Measurements from ENCODE around the gene MEGF6.
"Not testable (repeated sequence)": the region's sequence is repeated elsewhere in the genome, so short reads cannot be mapped to it uniquely, and the experiment has no call there.

Gene MEGF6

DNA sequence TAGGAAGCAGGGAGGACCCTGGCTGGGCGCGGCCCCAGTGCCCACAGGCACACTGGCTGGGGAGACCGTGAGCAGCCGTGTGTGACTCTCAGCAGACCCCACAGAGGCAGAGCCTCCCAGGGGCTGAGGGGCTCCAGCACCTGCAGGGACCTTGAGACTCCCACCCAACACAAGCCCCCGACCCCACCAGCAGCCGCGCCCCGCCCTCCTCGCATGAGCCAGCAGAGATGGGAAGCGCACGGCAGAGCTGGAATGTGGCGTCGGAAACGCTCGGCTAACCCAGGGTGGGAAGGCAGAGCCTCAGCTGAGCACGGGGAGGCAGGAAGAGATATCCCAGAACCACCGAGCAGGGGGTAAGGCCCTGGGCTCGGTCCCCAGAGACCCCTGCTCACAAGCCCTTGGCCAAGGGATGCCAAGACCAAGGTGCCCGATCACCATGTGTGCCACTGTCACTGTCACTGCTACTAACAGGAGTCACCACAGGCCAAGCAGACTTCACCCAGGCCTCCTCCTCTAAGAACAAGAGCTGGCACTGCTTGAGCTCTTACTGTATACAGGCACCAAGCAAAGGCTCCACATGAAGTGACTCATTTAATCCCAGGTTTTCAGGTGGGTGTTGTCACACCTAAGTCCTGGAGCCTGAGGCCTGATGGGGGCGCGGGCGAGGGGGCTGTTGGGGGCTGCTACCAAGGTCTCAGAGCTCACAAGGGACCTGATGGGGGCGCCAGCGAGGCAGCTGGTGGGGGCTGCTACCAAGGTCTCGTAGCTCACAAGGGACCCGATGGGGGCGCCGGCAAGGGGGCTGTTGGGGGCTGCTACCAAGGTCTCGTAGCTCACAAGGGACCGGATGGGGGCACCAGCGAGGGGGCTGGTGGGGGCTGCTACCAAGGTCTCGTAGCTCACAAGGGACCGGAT is 20.1 kb downstream of the MEGF6 start:
- DNase-seq = no peak

GRCh38 chr1:3590139-3590763 is 21.1 kb downstream of the MEGF6 start:
- no peak for DNase-seq

DNA sequence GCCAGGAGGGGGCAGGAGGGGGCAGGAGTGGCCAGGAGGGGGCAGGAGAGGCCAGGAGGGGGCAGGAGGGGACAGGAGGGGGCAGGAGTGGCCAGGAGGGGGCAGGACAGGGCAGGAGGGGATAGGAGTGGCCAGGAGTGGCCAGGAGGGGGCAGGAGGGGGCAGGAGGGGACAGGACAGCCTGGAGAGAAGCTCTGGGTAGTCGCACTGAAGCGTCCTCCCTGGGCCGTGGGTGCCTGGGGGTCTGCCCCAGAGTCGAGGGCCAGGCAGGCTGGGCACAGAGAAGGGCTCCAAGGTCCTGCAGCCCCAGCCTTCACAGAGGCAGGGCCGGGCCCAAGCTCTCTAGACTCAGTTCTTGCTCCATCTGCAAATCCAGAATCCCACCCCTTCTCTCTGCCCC is 22.9 kb downstream of the MEGF6 start:
- no peak for DNase-seq

DNA sequence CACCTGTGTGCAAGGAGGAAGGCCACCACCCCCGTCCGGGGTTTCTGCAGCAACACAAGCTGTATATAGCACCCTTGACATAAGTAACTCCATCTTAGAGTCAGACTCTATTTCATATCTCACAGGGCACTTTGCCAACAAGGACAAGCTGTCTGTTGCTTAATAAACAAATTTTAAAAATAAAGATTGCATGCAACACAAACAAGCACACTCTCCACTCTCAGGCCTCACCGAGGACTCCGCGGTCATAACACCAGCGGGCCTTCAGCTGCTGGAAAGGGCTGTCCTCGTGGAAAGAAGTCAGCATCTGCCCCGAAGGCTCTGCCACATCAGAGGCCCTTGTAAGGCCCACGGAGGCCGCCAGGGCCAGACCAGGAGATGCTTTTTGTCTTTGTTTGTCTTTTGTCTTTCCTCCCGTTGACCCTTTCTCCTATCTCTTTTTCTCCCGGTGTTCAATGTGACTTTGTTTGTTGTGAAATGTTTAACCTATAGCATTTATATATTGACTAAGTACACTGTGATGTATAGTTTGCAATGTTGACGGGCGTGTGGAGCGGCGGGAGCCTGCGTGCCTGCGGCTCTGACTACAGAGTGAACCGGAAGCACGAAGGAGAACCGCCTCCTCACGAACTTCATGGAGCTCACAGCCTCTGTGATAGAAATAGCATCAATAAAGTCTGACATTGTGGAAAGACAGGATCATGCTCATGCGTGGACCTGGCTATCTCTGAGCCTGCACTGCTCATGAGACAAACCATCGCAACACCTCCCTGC is 24.1 kb downstream of the MEGF6 start:
- no peak for DNase-seq

- no peak for DNase-seq
Observed at GRCh38 chr1:3585940-3586568, 25.3 kb downstream of the MEGF6 start.

DNA sequence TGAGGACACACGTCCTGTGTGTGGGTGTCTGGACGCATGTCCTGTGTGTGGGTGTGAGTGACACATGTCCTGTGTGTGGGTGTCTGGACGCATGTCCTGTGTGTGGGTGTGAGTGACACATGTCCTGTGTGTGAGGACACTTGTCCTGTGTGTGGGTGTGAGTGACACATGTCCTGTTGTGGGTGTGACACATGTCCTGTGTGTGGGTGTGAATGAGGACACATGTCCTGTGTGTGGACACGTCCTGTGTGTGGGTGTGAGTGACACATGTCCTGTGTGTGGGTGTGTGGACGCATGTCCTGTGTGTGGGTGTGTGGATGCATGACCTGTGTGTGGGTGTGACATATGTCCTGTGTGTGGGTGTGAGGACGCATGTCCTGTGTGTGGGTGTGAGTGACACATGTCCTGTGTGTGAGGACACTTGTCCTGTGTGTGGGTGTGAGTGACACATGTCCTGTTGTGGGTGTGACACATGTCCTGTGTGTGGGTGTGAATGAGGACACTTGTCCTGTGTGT is 25.9 kb downstream of the MEGF6 start:
- DNase-seq = not testable (repeated sequence)

GRCh38 chr1:3584915-3585314 is 26.4 kb downstream of the MEGF6 start:
- no peak for DNase-seq

DNA sequence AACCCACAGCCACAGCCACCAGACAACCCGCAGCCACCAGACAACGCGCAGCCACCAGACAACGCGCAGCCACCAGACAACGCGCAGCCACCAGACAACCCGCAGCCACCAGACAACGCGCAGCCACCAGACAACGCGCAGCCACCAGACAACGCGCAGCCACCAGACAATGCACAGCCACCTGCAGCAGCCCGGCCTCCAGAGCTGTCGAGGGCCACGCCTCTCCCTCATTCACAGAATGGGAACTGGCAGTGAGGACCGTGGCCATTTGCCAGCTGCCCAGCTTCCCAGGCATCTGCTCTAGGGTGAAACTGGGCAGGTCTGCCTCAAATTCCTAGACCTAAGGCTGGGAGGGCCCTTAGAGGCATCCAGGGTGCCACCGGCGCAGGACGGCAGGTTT is 27.6 kb downstream of the MEGF6 start:
- not testable (repeated sequence) for DNase-seq

DNA sequence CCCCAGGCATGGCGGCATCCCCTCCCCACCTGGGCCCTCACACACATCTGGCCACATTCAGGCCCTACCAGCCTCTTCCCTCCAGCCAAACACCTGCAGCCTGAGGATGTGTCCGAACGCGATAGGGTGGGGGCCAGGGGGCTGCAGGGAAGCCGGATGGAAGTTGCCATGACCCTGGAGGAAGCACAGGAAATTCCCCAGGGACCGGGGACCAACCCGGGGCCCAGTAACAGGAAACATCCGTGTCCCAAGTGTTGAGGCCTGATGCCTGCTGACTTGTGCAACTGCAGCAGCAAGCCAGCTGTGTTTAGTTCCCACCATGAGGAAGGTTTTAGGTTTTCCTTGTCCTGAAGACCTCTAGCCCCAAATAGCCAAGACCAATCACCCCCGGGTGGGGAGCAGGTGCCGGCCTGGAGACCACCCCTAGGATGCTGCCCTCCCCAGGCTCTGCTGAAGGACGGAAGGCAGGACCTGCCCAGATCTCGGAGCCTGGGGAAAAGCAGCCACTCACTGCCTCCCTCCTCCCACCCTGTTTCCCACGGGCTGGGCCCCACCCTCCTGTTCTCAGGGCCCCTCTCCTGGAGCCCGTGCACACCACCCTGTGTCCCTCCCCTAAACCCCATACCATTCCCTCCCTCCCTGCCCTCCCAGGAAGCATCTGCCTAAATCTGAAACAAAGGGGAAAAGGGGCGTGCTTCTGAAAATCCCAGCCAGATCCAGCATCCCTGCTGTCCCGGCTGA is 29.8 kb downstream of the MEGF6 start:
- DNase-seq = no peak

GRCh38 chr1:3580231-3580630 is 31.1 kb downstream of the MEGF6 start:
- DNase-seq = no peak

- no peak for DNase-seq
Observed at GRCh38 chr1:3579626-3580025, 31.7 kb downstream of the MEGF6 start.

DNA sequence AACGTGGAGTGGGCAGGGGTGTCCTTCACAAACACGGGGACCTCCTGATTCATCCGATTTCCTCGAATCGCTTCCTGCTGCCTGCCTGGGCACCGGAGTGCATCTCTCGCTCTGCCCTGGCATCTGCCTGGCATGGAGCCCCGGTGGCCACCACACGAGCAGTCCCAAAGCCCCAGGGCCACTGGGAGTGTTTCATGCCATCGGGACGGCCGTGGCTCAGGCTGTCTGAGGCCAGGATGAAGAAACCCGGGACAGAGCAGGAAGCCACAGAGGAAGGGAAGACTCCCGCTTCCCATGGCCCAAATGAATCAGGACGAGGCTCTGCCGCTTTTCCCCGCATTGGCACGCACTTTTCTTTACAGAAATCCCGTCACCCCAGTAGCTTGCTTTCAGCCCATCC is 32.4 kb downstream of the MEGF6 start:
- no peak for DNase-seq

DNA sequence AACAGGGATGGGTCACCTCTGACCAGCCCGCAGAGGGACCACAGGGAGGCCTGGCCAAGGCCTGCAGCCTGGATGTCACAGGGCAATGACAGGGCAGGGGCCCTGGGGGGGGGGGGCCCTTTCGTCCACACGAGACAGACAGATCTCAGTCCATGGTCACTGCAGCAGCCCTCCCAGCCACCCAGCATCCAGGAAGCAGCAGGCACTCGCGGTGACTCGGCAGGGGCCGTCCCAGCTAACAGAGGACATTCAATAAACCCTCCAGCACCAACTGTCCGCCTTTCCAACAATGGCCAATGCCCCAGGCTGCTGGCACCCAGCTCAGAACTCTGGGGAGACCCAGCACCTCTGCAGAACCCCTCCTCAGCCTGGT is 32.9 kb downstream of the MEGF6 start:
- DNase-seq = no peak

DNA sequence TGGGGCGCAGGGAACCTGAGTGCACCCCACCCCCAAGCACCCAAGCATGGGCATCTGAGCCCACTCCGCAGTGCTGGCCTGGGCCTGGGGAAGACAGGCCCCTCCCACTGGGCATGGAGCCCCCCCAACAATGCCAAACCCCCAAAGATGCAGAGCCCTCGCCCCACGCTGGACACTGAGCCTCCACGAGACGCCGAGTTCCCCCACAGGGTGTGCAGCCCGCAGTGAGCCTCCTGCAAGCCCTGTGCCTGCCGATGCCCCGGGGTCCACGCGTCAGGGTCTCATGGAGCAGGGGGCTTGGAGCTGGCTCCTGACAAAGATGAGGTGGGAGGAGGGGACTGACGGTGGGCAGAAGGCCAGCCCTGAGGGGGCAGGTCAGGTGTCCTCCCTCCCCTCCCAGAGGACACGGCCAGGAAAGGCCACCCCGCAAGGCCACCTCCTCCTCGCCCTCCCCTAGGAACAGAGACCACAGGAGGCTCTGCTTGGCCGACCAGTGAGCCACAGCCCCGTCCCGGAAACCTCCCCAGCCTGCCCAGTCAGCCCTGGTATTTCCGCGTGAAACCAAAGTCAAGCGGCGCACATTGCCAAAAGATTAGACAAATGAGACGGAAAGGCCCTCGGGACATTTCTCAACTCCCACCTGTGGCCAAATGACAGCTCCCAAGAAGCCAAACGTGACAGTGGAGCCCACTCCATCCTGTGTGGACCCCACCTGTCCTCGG is 33.4 kb downstream of the MEGF6 start:
- DNase-seq = no peak

DNA sequence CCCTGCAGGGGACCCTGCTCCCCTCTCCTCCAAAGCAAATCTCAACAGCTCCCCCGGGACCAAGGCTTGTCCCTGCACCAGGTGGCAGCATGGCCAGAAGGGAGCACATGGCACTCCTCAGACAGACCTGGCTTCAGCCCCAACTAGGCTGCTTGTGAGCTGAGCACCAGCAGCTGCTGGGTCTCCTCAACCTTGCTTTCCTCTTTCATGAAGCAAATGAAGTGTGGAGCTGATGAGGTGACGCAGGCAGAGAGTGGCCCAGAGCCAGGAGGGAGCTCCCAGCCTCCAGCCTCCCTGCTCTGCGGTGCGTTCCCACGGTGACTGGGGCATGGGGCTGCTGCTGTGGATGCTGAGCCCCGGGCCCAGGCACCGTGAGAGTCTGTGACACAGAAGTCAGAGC is 34.0 kb downstream of the MEGF6 start:
- no peak for DNase-seq

GRCh38 chr1:3575993-3576392 is 35.3 kb downstream of the MEGF6 start:
- no peak for DNase-seq

- DNase-seq = not testable (repeated sequence)
Observed at GRCh38 chr1:3575515-3575914, 35.8 kb downstream of the MEGF6 start.

DNA sequence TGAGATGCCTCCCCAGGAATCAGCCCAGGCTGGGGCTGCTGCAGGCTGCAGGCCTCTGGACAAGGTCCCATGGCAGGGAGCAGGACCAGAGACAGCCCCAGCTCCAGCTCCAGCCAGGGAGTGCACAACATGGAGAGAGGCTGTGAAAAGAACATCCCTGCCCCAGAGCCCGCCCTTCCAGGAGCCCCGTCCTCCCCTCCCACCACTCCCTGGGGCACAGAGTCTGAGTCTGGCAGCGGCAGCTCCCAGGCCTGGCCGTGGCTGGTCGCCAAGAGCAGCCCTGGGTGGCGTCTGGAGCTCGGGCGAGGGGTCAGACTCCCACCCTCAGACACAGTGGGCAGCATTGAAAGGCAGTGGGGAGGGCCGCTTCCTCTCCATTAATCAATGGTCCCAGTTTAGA is 37.8 kb downstream of the MEGF6 start:
- DNase-seq = no peak

DNA sequence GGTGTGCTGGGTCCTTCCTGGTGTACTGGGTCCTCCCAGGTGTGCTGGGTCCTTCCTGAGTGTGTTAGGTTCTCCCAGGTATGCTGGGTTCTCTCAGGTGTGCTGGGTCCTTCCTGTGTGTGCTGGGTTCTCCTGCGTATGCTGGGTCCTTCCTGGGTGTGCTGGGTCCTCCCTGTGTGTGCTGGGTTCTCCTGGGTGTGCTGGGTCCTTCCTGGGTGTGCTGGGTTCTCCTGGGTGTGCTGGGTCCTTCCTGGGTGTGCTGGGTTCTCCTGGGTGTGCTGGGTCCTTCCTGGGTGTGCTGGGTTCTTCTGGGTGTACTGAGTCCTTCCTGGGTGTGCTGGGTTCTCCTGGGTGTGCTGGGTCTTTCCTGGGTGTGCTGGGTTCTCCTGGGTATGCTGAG is 38.7 kb downstream of the MEGF6 start:
- not testable (repeated sequence) for DNase-seq

DNA sequence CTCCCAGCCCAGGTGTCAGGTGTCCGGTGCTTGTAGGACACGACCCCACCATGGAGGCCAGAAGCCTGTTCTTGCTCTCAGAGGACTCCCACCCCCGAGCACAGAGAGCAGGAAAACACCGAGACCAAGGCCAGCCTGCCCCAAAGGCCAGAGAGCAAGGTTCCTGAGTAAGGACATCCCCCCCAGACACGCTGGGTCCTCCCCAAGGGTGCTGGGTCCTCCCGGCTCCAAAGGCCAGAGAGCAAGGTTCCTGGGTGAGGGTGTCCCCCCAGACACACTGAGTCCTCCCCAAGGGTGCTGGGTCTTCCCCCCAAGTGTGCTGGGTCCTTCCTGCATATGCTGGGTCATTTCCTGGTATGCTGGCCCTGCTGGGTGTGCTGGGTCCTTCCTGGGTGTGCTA is 40.0 kb downstream of the MEGF6 start:
- no peak for DNase-seq

All from activated CD4-positive, CD25-positive, alpha-beta regulatory T cell treated with anti-CD3 and anti-CD28 coated beads, Interleukin-2, amount 50 U/mL, for 72 hours (primary cell).